Measurements from ENCODE around the gene CYP3A4.

CYP3A4 gene

DNA sequence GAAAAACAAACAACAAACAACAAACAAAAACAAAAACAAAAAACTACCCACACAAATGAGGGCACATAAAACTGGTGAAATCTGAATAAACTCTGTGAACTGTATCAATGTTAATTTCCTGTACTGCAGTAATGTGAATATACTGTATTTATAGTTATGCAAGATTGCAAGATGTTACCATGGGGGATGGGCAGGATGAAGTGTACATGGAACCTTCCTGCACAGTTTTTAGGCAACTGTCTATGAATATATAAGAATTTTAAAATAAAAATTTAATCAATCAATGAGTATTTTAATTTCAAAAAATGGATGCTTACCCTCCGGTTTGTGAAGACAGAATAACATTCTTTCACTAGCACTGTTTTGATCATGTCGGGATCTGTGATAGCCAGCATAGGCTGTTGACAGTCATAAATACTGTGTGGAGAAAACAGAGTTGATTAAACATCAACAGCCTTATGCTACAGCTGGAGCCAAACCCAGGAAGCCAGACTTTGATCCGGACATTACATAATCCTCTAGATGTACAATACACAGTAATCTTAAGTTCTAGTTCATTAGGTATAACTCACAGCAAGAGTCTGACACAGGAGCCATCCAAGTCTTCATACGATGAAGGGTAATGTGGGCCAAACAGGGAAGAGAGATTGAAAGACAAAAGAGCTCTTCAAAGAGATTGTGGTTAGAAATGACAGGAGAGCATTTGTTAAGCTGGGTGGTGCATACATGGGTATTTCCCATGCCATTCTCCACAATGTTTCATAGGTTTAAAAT, 63.8 kb downstream of the CYP3A4 start:
- DNase-seq, result no peak

DNA sequence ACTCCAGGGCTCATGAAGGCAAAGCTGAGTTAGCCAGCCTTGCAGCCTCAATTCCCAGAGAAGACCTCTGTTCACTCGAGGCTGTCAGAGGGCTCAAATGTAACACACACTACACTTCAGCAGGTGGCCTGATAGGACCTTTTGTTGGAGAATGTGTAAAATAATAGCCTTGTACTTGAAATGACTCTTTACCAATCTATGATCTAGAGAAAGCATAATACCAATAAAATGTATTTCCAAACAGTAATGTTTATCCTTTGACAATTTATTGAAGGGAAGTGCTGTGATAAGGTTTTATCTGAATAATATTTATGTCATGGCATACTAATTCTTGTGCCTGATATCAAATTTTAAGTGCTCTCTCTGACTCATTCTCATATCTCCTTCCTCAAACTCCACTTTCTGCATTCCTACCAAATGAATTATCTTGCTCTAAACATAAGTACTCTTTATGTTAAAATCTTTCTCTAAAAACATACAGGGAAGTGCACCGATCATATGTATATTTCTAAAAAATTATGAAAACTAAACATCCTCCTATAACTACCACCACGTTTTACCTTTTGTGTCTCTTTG, 69.9 kb downstream of the CYP3A4 start:
- DNase-seq, result no peak

DNA sequence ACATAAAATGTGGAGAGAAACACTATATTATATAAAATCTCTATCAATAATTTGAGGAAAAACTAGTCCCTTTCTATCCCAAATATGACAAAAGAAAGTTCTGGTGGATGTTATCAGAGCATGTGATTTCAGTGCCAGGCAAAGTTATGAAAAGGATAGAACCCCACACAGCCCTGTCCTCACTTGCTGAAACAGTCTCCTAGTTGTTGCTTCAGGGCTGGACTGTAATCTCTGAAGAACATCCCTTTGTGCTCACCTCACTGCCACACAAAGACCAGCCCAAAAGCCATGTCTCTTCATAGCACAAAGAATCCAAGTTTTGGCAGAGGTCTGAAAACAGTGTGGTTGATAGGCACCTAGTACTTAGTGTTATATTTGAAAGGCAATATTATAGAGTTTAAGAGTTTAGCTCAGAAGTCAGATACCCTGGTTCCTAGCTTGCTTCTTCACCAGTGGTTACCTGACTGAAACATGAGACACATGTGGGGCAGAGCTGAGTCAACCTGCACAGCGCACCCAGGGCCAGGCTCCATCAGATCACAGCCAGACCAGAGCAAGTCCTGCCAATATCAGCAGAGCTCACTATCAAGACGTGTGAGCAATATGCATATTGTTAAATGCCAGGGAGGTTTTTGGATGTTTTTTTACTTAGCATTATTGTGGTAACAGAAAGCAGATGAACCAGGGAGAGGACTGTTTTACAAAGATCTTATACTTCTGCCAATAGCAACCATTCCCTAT, 74.0 kb downstream of the CYP3A4 start:
- DNase-seq, result no peak

DNA sequence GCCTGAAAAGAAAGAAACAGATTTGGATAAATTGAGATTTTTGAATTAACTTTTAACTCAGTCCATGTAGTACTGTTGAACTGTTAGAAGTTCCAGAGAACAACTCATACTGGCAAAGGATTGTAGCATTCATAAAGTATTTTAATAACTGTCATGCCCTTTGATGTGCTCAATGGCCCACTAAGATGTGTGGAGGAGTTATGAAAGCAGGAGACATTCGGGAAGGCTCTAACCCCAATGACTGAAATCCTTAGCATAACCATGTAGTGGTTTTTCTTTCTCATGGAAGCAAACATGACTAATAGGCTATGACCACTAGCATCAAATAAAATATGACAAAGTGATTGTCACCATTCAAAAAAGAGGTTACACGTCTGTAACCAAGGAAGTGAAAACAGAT, 74.7 kb downstream of the CYP3A4 start:
- no peak for DNase-seq

DNA sequence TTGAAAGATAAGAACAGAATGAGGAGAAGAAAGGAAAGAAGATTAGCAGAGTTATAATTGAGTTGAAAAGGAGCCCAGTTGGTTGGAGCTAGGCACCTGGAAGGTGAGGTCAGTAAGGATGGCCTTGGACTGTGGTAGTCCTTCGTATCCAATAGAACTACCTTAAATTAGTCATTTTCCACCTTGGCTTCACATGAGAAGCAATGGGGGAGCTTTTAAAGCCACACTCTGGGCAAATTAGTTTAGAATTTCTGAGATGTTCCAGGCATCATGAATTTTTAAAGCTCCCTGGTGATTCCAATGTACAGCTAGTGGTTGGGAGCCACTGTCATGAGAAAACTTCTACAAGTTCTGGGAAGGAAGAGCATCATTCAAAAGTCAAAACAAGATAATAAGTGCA, 76.9 kb downstream of the CYP3A4 start:
- no peak for DNase-seq

Measured in DMS79 treated with DMSO at 0.1 percent for 48 hours (cell line).